A673 (cell line): Measurements from ENCODE around the gene MLST8. TPM values are rescaled to one million over a fixed set of nuclear protein-coding genes. Genes with fewer than 3 reads are reported as not detected.

Source experiments
- BruUV-seq: library from RNA; stranded (reverse); fragments of 400-500 nt; replicated peaks from 2 replicates; lab custom pipeline; 2021; lab: Mats Ljungman, UMichigan
- CTCF ChIA-PET: fragments of 300-600 bp; sonication (Branson Sonifier 250); formaldehyde crosslinking; loops from one replicate; lab custom pipeline; 2022; ENCODE audit warnings: antibody characterized with exemption; lab: Charles Lee
- POLR2A ChIA-PET: fragments of 300-600 bp; sonication (Branson Sonifier 250); formaldehyde crosslinking; loops from one replicate; lab custom pipeline; 2022; ENCODE audit warnings: antibody characterized with exemption; ENCODE audit not compliant: low non-redundant PET; lab: Charles Lee
- DNase-seq: peaks from one replicate; pipeline ENCODE4 v3.0.0-alpha.2; 2015; ENCODE audit warnings: low spot score
- H3K27ac ChIP-seq: fragments of 200-600 bp; sonication (generic); 2 replicates; pipeline ENCODE4 v1.5.1; 2016; ENCODE audit warnings: mixed run types, low read depth, mild to moderate bottlenecking, mixed read lengths, antibody characterized with exemption, low read length; ENCODE audit not compliant: poor library complexity, severe bottlenecking
- H3K27me3 ChIP-seq: fragments of 200-600 bp; sonication (generic); replicated peaks from 2 replicates; pipeline ENCODE4 v1.6.1; 2017; ENCODE audit warnings: mixed run types, low read depth, mild to moderate bottlenecking, mixed read lengths, antibody characterized with exemption, low read length; ENCODE audit not compliant: insufficient read depth, poor library complexity
- H3K36me3 ChIP-seq: fragments of 200-600 bp; sonication (generic); 2 replicates; pipeline ENCODE4 v1.6.1; 2016; ENCODE audit warnings: mixed run types, mild to moderate bottlenecking, mixed read lengths, antibody characterized with exemption, low read length; ENCODE audit not compliant: insufficient read depth, poor library complexity, severe bottlenecking
- H3K4me1 ChIP-seq: fragments of 200-600 bp; sonication (generic); 2 replicates; pipeline ENCODE4 v1.6.1; 2017; ENCODE audit warnings: mixed run types, mild to moderate bottlenecking, mixed read lengths, antibody characterized with exemption, low read length; ENCODE audit not compliant: insufficient read depth, poor library complexity, severe bottlenecking
- H3K4me3 ChIP-seq: fragments of 200-600 bp; sonication (generic); 2 replicates; pipeline ENCODE4 v1.5.1; 2016; ENCODE audit warnings: low read depth, mixed run types, mild to moderate bottlenecking, mixed read lengths, low read length; ENCODE audit not compliant: poor library complexity, severe bottlenecking
- H3K9me3 ChIP-seq: fragments of 200-600 bp; sonication (generic); 2 replicates; pipeline ENCODE4 v1.6.1; 2016; ENCODE audit warnings: mixed run types, low read depth, mild to moderate bottlenecking, mixed read lengths, antibody characterized with exemption, low read length; ENCODE audit not compliant: poor library complexity, severe bottlenecking
- CTCF ChIP-seq: fragments of 300-800, 200-600 bp; sonication (generic); conservative IDR thresholded peaks from 2 replicates; pipeline ENCODE4 v1.5.1; 2017; ENCODE audit warnings: low read depth, mild to moderate bottlenecking, antibody characterized with exemption, low read length, moderate library complexity, mixed read lengths
- EZH2 ChIP-seq: fragments of 200-600 bp; sonication (generic); IDR thresholded peaks from 2 replicates; pipeline ENCODE4 v1.6.1; 2017; ENCODE audit warnings: borderline replicate concordance, low read depth, mild to moderate bottlenecking, mixed read lengths, antibody characterized with exemption, low read length; ENCODE audit not compliant: poor library complexity, severe bottlenecking
- intact Hi-C: fragments of 100-400 bp; cut with micrococcal nuclease; formaldehyde crosslinking; loops from one replicate; pipeline ENCODE4 v1.10.0; 2022; ENCODE audit not compliant: unreplicated experiment
- total RNA-seq: library from RNA; stranded (reverse); gene quantifications from 2 replicates; pipeline ENCODE4 v1.2.3, GENCODE V29; 2021

The MLST8 gene
- total RNA-seq, 1 experiment from 2014 or later = 58.3 TPM

- H3K27me3 ChIP-seq = no peaks in the 10 kb centered on the region
- H3K4me1 ChIP-seq = peaks cover 13% of the 10 kb centered on the region
- no peak for DNase-seq
- ChIA-PET CTCF (no interaction called here), POLR2A (no interaction called here)
- peaks cover 27% of the 10 kb centered on the region for H3K36me3 ChIP-seq
- no peaks in the 10 kb centered on the region for H3K9me3 ChIP-seq
- H3K4me3 ChIP-seq = no peak overlapping the region
- intact Hi-C loops = loop anchor here (10.0 kb wide), 1 partner anchor 207 kb away; the partner anchor contains the start of gene ZNF598
- TF ChIP-seq EZH2 = no peak
- no peak for TF ChIP-seq CTCF
- H3K27ac ChIP-seq = no peak overlapping the region
- no TSS peak for BruUV-seq
Observed at GRCh38 chr16:2211923-2212347, 6.7 kb downstream of the MLST8 start.

GRCh38 chr16:2212362-2213324 is 7.4 kb downstream of the MLST8 start:
- Histone ChIP-seq H3K9me3 (no peaks in the 10 kb centered on the region), H3K36me3 (peaks cover 20% of the 10 kb centered on the region), H3K27me3 (no peaks in the 10 kb centered on the region), H3K4me1 (peaks cover 11% of the 10 kb centered on the region), H3K27ac (no peak overlapping the region), H3K4me3 (peak overlapping the region; percentile 91)
- intact Hi-C loops = loop anchor here (10.0 kb wide), 1 partner anchor 208 kb away; the partner anchor contains the start of gene ZNF598
- CTCF ChIA-PET = no interaction called here
- no peak for TF ChIP-seq EZH2
- no peak for TF ChIP-seq CTCF
- POLR2A ChIA-PET = no interaction called here
- DNase-seq = no peak
- TSS peak; percentile 56 for BruUV-seq

GRCh38 chr16:2213817-2214718 is 8.8 kb downstream of the MLST8 start:
- ChIA-PET CTCF (no interaction called here), POLR2A (interaction anchor here (0.5 to 0.6 kb wide), 2 partner anchors 179 to 211 kb away, joined by 3 to 4 read pairs; no protein-coding TSS in a partner anchor)
- no peaks in the 10 kb centered on the region for H3K9me3 ChIP-seq
- peak; percentile 40 for DNase-seq
- peaks cover 6% of the 10 kb centered on the region for H3K36me3 ChIP-seq
- H3K27ac ChIP-seq = peak overlapping the region; percentile 64
- no peaks in the 10 kb centered on the region for H3K27me3 ChIP-seq
- TF ChIP-seq EZH2 (no peak), CTCF (no peak)
- intact Hi-C loops = loop anchor here (10.0 kb wide), 1 partner anchor 209 kb away; the partner anchor contains the start of gene ZNF598
- H3K4me3 ChIP-seq = peak overlapping the region; percentile 91
- no TSS peak for BruUV-seq
- peaks cover 11% of the 10 kb centered on the region for H3K4me1 ChIP-seq
